K562 (cell line): ENCODE measurements around the gene MTMR12. TPM values are rescaled to one million over a fixed set of nuclear protein-coding genes. Genes with fewer than 3 reads are reported as not detected.

ENCODE experiments used
- ATAC-seq: fragments of 200-7000 bp; cut with Tn5 transposase; 3 replicates; pipeline ENCODE4 v1.9.1; 2020; ENCODE audit warnings: moderate library complexity
- BruUV-seq: library from RNA; stranded (reverse); fragments of 400-500 nt; replicated peaks from 2 replicates; lab custom pipeline; 2021; lab: Mats Ljungman, UMichigan
- CTCF ChIA-PET: fragments of 300-600 bp; formaldehyde crosslinking; extraction: SDS; loops from one replicate; lab custom pipeline; 2021; ENCODE audit warnings: low intra/inter-chr PET ratio; lab: Yijun Ruan, JAX
- POLR2A ChIA-PET: fragments of 300-600, 350-650 bp; sonication (Branson Sonifier 250); formaldehyde crosslinking; extraction: SDS; loops from one replicate; lab custom pipeline; 2021; ENCODE audit warnings: antibody characterized with exemption, inconsistent platforms; lab: Yijun Ruan, JAX
- DNase-seq, 4 experiments: peaks; one replicate each; pipeline versions ENCODE4 v3.0.0 to v3.0.0-alpha.2; 2011 to 2018; ENCODE audit warnings: low spot score in 3 of 4, mixed read lengths in 3 of 4; ENCODE audit errors: extremely low read depth in 1 of 4
- FAIRE-seq: peaks from 2 replicates; lab custom pipeline; 2011; peaks lifted over from hg19 to GRCh38; lab: Jason Lieb, UNC
- H2AFZ ChIP-seq: 2 replicates; pipeline ENCODE4 v1.6.0; 2011; ENCODE audit warnings: low read depth, low read length, control low read depth, inconsistent platforms
- H3K27ac ChIP-seq: fragments of 200-600 bp; 3 replicates; pipeline ENCODE4 v1.8.0; 2011; ENCODE audit warnings: low read depth, mild to moderate bottlenecking, control low read depth, inconsistent platforms, low read length, moderate library complexity, mixed read lengths; ENCODE audit errors: extremely low read depth
- H3K27me3 ChIP-seq, 2 experiments: fragments of 300-600 bp in 1 of 2; 2 replicates in 1 of 2; 3 replicates in 1 of 2; pipeline versions ENCODE4 v1.6.0 to v1.8.0; 2011; ENCODE audit warnings: inconsistent platforms in 2 of 2, low read length in 2 of 2, mild to moderate bottlenecking in 1 of 2, mixed read lengths in 1 of 2, moderate library complexity in 1 of 2; ENCODE audit not compliant: control insufficient read depth in 2 of 2, insufficient read depth in 2 of 2
- H3K36me3 ChIP-seq: fragments of 300-600 bp; 3 replicates; pipeline ENCODE4 v1.8.0; 2011; ENCODE audit warnings: mild to moderate bottlenecking, low read length, inconsistent platforms; ENCODE audit not compliant: control insufficient read depth, insufficient read depth
- H3K4me1 ChIP-seq, 2 experiments: fragments of 200-600 bp in 1 of 2; replicated peaks in 1 of 2; 2 replicates in 1 of 2; 3 replicates in 1 of 2; pipeline versions ENCODE4 v1.5.1 to v1.8.0; 2011; ENCODE audit warnings: inconsistent platforms in 2 of 2, low read length in 2 of 2, mild to moderate bottlenecking in 1 of 2, mixed read lengths in 1 of 2, moderate library complexity in 1 of 2; ENCODE audit not compliant: control insufficient read depth in 2 of 2, insufficient read depth in 2 of 2
- H3K4me2 ChIP-seq: 2 replicates; pipeline ENCODE4 v1.6.1; 2011; ENCODE audit warnings: low read length, control low read depth, inconsistent platforms, mixed read lengths; ENCODE audit not compliant: insufficient read depth
- H3K4me3 ChIP-seq: fragments of 200-600 bp; sonication (generic), shearing (Covaris generic); 2 replicates; pipeline ENCODE4 v1.5.1; 2016; ENCODE audit warnings: control low read depth, inconsistent platforms
- H3K79me2 ChIP-seq: fragments of 200-600 bp; 3 replicates; pipeline ENCODE4 v1.8.0; 2011; ENCODE audit warnings: low read length, inconsistent platforms; ENCODE audit not compliant: control insufficient read depth, insufficient read depth
- H3K9ac ChIP-seq, 2 experiments: 2 replicates each; pipeline versions ENCODE4 v1.6.0 to v1.6.1; 2011; ENCODE audit warnings: low read depth in 2 of 2, low read length in 2 of 2, control low read depth in 1 of 2, inconsistent platforms in 1 of 2, mild to moderate bottlenecking in 1 of 2, mixed read lengths in 1 of 2; ENCODE audit not compliant: insufficient read depth in 1 of 2
- H3K9me1 ChIP-seq: one replicate; pipeline ENCODE4 v1.6.0; 2011; ENCODE audit warnings: inconsistent platforms, mild to moderate bottlenecking, low read length, moderate library complexity; ENCODE audit not compliant: control insufficient read depth, insufficient read depth
- H3K9me3 ChIP-seq: replicated peaks from 2 replicates; pipeline ENCODE4 v1.5.1; 2011; ENCODE audit warnings: low read depth, low read length, inconsistent platforms; ENCODE audit not compliant: control insufficient read depth, insufficient read depth
- H4K20me1 ChIP-seq: replicated peaks from 2 replicates; pipeline ENCODE4 v1.6.1; 2011; ENCODE audit warnings: low read length, inconsistent platforms, mixed read lengths; ENCODE audit not compliant: control insufficient read depth, insufficient read depth
- DACH1 ChIP-seq: fragments of 450-650 bp; IDR thresholded peaks from 2 replicates; pipeline ENCODE4 v1.6.1; 2018; ENCODE audit not compliant: partially characterized antibody
- POU5F1 ChIP-seq: fragments of 150-350 bp; IDR thresholded peaks from 2 replicates; pipeline ENCODE4 v1.6.1; 2014; ENCODE audit warnings: borderline replicate concordance, low read length, low read depth, mild to moderate bottlenecking; ENCODE audit not compliant: partially characterized antibody
- ZSCAN29 ChIP-seq: fragments of 450-650 bp; IDR thresholded peaks from 2 replicates; pipeline ENCODE4 v1.6.1; 2017
- WGBS: fragments of 100-300 bp; shearing (Covaris generic); methylation state at CpG from one replicate; pipeline ENCODE4 v1.1.6; 2016; ENCODE audit warnings: low coverage, mixed read lengths; ENCODE audit not compliant: insufficient coverage; ENCODE audit errors: missing lambda C conversion rate; 5-methylcytosine and 5-hydroxymethylcytosine counted together
- in situ Hi-C: fragments of 300-500 bp; cut with MboI; formaldehyde crosslinking; loops from 4 replicates; pipeline ENCODE4 v1.15.0; 2018; ENCODE audit warnings: inconsistent platforms, mixed read lengths
- intact Hi-C: fragments of 100-400 bp; cut with micrococcal nuclease; formaldehyde crosslinking; loops from 2 replicates; pipeline ENCODE4 v1.14.2; 2022
- polyA plus RNA-seq, 8 experiments: library from polyadenylated mRNA; depleted of rRNA in 4 of 8; stranded (reverse) in 5 of 8; unstranded in 3 of 8; fragments of >200 nt; fragmentation: Nextera tagmentation in 2 of 8; fragmentation: Illumina TruSeq in 1 of 8; extraction: Ambion mirVana in 2 of 8; extraction: Trizol in 1 of 8; gene quantifications; 2 replicates each; pipeline versions ENCODE4 v1.2.1 to v1.2.3, GENCODE V29; 2011 to 2014; ENCODE audit warnings: inconsistent platforms in 1 of 8, missing spikeins in 1 of 8
- total RNA-seq, 7 experiments: library from RNA; depleted of rRNA in 6 of 7; stranded (reverse); fragments of >200 nt in 6 of 7; fragmentation: Illumina TruSeq in 2 of 7; extraction: Trizol in 2 of 7; gene quantifications; 2 replicates each; pipeline versions ENCODE4 v1.2.1 to v1.2.3, GENCODE V29; 2011 to 2021; ENCODE audit warnings: low replicate concordance in 1 of 7
- TF ChIP-seq, protein P1 (sequence below): fragments of 450-650 bp; IDR thresholded peaks from 2 replicates; pipeline ENCODE4 v1.6.1; 2016; ENCODE audit warnings: mild to moderate bottlenecking
- TF ChIP-seq, protein P2 (sequence below), 2 experiments: fragments of 450-650 bp in 1 of 2; sonication (generic) in 1 of 2; formaldehyde crosslinking in 1 of 2; IDR thresholded peaks in 1 of 2; conservative IDR thresholded peaks in 1 of 2; 2 replicates each; pipeline versions ENCODE4 v1.6.1 to v1.8.1; 2016 to 2023; ENCODE audit warnings: mild to moderate bottlenecking in 2 of 2, moderate library complexity in 2 of 2, inconsistent platforms in 1 of 2, missing genetic modification reagents in 1 of 2

Gene MTMR12
- total and polyA plus RNA-seq, 9 of the 15 experiments (the other 6 are each of a cell fraction or from before 2014, with no cell fraction given): 4.0 to 28.7 (median 17.1) TPM

DNA sequence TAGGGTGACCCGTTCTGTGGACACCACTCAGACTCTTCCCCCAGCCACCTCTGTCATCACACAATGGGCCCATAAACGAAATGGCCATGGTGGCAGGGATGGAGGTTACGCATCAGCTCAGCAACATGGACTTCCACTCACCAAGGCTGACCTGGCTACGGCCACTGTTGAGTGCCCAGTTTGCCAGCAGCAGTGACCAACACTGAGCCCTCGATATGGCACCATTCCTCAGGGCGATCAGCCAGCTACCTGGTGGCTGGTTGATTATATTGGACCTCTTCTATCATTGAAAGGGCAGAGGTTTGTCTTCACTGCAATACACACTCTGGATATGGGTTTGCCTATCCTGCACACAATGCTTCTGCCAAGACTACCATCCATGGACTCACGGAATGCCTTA, 21.1 kb downstream of the MTMR12 start:
- no peaks in the 10 kb centered on the region for H3K9me3 ChIP-seq
- H3K4me2 ChIP-seq: no peak overlapping the region
- no peak overlapping the region for H3K9ac ChIP-seq
- in situ Hi-C loops: no loop called here
- no peak for FAIRE-seq
- H3K4me3 ChIP-seq: no peak overlapping the region
- H3K27me3 ChIP-seq: no peaks in the 10 kb centered on the region
- H3K27ac ChIP-seq: no peak overlapping the region
- no peak overlapping the region for H2AFZ ChIP-seq
- no peak for ATAC-seq
- DNase-seq: no peak
- peaks cover 12% of the 10 kb centered on the region; the same call in 1 of the 2 replicates for H4K20me1 ChIP-seq
- peaks cover 11 to 21% of the 10 kb centered on the region in 2 experiments; a peak in 4 of 5 replicates for H3K4me1 ChIP-seq
- peaks cover 28% of the 10 kb centered on the region; the same call in 2 of the 3 replicates for H3K36me3 ChIP-seq
- BruUV-seq: no TSS peak
- H3K79me2 ChIP-seq: peaks cover 15% of the 10 kb centered on the region
- TF ChIP-seq, protein P1, sequence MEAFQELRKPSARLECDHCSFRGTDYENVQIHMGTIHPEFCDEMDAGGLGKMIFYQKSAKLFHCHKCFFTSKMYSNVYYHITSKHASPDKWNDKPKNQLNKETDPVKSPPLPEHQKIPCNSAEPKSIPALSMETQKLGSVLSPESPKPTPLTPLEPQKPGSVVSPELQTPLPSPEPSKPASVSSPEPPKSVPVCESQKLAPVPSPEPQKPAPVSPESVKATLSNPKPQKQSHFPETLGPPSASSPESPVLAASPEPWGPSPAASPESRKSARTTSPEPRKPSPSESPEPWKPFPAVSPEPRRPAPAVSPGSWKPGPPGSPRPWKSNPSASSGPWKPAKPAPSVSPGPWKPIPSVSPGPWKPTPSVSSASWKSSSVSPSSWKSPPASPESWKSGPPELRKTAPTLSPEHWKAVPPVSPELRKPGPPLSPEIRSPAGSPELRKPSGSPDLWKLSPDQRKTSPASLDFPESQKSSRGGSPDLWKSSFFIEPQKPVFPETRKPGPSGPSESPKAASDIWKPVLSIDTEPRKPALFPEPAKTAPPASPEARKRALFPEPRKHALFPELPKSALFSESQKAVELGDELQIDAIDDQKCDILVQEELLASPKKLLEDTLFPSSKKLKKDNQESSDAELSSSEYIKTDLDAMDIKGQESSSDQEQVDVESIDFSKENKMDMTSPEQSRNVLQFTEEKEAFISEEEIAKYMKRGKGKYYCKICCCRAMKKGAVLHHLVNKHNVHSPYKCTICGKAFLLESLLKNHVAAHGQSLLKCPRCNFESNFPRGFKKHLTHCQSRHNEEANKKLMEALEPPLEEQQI: no peak
- no peak for TF ChIP-seq ZSCAN29
- POLR2A ChIA-PET: no interaction called here
- WGBS: 80% methylated on average over 7 of the region's 7 CpGs
- no peaks in the 10 kb centered on the region for H3K9me1 ChIP-seq
- intact Hi-C loops: no loop called here
- CTCF ChIA-PET: interaction anchor here (0.6 kb wide), 1 partner anchor 136 kb away, joined by 3 read pairs; no protein-coding TSS in a partner anchor

DNA sequence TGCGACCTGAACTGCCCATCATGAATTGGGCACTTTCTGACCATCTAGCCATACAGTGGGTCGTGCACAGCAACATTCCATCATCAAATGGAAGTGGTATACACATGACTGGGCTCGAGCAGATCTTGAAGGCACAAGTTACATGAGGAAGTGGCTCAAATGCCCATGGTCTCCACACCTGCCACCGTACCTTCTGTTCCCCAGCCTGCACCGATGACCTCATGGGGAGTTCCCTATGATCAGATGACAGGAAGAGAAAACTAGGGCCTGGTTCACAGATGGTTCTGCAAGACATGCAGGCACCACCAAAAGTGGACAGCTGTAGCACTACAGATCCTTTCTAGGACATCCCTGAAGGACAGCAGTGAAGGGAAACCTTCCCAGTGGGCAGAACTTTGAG, 21.8 kb downstream of the MTMR12 start:
- no peaks in the 10 kb centered on the region for H3K9me1 ChIP-seq
- H3K79me2 ChIP-seq: peaks cover 16% of the 10 kb centered on the region
- H3K27me3 ChIP-seq: no peaks in the 10 kb centered on the region
- BruUV-seq: no TSS peak
- peaks cover 13% of the 10 kb centered on the region; the same call in 1 of the 2 replicates for H4K20me1 ChIP-seq
- DNase-seq (no peak), FAIRE-seq (no peak), ATAC-seq (no peak)
- peaks cover 22% of the 10 kb centered on the region; the same call in 2 of the 3 replicates for H3K36me3 ChIP-seq
- H3K27ac ChIP-seq: no peak overlapping the region
- H3K9me3 ChIP-seq: no peaks in the 10 kb centered on the region
- CTCF ChIA-PET: interaction anchor here (0.6 kb wide), 1 partner anchor 136 kb away, joined by 3 read pairs; no protein-coding TSS in a partner anchor
- H2AFZ ChIP-seq: no peak overlapping the region
- POLR2A ChIA-PET: interaction anchor here (0.6 kb wide), 1 partner anchor 176 kb away, joined by 3 read pairs; no protein-coding TSS in a partner anchor
- TF ChIP-seq, protein P2, sequence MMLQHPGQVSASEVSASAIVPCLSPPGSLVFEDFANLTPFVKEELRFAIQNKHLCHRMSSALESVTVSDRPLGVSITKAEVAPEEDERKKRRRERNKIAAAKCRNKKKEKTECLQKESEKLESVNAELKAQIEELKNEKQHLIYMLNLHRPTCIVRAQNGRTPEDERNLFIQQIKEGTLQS (IDR thresholded peaks at IDR 0.05): peak; percentile 37; the same call in 1 of the 2 replicates
- TF ChIP-seq, protein P2 (CRISPR knock-in tag; conservative IDR thresholded peaks at IDR 0.05): no peak
- no peak for TF ChIP-seq DACH1
- TF ChIP-seq POU5F1: no peak
- 66% methylated on average over 5 of the region's 5 CpGs for WGBS
- H3K4me1 ChIP-seq: peaks cover 11 to 22% of the 10 kb centered on the region in 2 experiments; a peak in 4 of 5 replicates
- H3K4me2 ChIP-seq: no peak overlapping the region
- intact Hi-C loops (no loop called here), in situ Hi-C loops (no loop called here)
- H3K4me3 ChIP-seq: no peak overlapping the region
- H3K9ac ChIP-seq: no peak overlapping the region
